ENCODE results near the gene DHRS7B.

DNA sequence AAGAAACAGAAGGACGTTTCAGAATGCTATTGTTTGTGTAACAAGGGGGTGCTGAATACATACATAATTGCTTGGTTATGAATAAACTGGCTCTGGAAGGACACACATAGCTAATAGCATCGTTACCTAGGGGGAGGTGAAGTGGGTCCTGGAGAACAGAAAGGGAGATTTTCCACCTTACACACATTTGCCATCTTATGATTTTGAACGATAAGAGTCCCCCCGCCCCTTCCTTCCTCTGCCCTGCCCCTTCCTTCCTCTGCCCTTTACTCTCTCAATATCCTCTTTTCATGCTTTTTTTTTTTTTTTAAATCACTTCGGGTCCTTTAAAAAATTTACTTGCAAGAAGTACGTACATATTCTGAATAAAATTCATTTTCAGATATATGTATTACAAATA is 902 bp upstream of the DHRS7B start:
- TF ChIP-seq SMC3 (conservative IDR thresholded peaks at IDR 0.05; ENCODE audit: poor library complexity) (no peak), EZH2 (IDR thresholded peaks at IDR 0.05; ENCODE audit: borderline replicate concordance, insufficient read depth, low read length, poor library complexity, severe bottlenecking) (no peak), POLR2AphosphoS5 (IDR thresholded peaks at IDR 0.05) (no peak)
- TF ChIP-seq, protein P1, sequence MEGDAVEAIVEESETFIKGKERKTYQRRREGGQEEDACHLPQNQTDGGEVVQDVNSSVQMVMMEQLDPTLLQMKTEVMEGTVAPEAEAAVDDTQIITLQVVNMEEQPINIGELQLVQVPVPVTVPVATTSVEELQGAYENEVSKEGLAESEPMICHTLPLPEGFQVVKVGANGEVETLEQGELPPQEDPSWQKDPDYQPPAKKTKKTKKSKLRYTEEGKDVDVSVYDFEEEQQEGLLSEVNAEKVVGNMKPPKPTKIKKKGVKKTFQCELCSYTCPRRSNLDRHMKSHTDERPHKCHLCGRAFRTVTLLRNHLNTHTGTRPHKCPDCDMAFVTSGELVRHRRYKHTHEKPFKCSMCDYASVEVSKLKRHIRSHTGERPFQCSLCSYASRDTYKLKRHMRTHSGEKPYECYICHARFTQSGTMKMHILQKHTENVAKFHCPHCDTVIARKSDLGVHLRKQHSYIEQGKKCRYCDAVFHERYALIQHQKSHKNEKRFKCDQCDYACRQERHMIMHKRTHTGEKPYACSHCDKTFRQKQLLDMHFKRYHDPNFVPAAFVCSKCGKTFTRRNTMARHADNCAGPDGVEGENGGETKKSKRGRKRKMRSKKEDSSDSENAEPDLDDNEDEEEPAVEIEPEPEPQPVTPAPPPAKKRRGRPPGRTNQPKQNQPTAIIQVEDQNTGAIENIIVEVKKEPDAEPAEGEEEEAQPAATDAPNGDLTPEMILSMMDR (IDR thresholded peaks at IDR 0.05; ENCODE audit: poor library complexity, severe bottlenecking) = no peak
